ENCODE measurements around the gene CACNA1I. TPM values are rescaled to one million over a fixed set of nuclear protein-coding genes. Genes with fewer than 3 reads are reported as not detected.

The CACNA1I gene
- total RNA-seq, 1 donor from 2014 or later: 0.32 TPM

DNA sequence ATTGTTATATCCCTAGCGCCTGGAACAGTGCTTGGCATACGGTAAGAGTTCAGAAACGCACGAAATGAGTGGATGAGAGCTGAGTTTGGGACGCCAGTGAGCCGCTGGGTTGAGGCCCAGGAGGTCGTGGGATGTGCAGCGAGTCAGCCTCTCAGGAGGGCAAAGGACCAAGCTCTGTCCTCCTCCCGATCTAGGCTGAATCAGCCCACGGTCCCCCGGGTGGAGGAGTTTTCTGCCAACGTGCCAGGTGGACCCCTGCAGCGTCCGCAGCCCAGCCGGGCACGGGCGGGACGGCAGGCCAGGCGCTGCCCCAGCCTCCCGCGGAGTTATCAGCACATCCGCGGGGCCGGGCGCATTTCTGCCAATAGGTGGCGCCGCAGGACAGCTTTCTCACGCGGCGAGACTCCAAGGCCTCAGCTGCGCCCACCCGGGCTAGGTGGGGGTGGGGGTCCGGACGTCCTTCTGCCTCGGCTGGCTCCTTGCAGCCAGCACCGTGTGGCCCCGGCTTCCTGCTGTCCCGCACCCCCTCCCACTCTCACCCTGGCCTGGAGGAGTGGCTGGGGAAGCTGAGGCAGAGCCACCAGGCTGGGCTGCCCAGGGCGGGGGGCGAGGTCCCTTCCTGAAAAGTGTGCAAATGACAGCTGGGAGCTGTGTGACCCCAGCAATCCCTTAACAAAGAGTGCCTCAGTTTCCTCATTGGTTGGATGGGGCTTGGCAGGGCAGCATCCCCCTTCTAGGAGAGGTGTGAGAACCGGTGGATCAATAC lies 35.8 kb upstream of the CACNA1I start:
- DNase-seq: peak; percentile 89
- H3K27ac ChIP-seq: no peak overlapping the region
- no peak overlapping the region for H3K4me3 ChIP-seq
- intact Hi-C loops (cut with DNase I): loop anchor here (5.0 kb wide), 2 partner anchors 37 to 488 kb away; no protein-coding TSS in a partner anchor
- peak; percentile 56 for ATAC-seq
- H3K27me3 ChIP-seq: no peaks in the 10 kb centered on the region
- peaks cover 27% of the 10 kb centered on the region for H3K4me1 ChIP-seq
- TF ChIP-seq, protein P1, sequence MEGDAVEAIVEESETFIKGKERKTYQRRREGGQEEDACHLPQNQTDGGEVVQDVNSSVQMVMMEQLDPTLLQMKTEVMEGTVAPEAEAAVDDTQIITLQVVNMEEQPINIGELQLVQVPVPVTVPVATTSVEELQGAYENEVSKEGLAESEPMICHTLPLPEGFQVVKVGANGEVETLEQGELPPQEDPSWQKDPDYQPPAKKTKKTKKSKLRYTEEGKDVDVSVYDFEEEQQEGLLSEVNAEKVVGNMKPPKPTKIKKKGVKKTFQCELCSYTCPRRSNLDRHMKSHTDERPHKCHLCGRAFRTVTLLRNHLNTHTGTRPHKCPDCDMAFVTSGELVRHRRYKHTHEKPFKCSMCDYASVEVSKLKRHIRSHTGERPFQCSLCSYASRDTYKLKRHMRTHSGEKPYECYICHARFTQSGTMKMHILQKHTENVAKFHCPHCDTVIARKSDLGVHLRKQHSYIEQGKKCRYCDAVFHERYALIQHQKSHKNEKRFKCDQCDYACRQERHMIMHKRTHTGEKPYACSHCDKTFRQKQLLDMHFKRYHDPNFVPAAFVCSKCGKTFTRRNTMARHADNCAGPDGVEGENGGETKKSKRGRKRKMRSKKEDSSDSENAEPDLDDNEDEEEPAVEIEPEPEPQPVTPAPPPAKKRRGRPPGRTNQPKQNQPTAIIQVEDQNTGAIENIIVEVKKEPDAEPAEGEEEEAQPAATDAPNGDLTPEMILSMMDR (IDR thresholded peaks at IDR 0.05): peak; percentile 96
- H3K9me3 ChIP-seq: no peaks in the 10 kb centered on the region
- H3K36me3 ChIP-seq: peaks cover 10% of the 10 kb centered on the region

DNA sequence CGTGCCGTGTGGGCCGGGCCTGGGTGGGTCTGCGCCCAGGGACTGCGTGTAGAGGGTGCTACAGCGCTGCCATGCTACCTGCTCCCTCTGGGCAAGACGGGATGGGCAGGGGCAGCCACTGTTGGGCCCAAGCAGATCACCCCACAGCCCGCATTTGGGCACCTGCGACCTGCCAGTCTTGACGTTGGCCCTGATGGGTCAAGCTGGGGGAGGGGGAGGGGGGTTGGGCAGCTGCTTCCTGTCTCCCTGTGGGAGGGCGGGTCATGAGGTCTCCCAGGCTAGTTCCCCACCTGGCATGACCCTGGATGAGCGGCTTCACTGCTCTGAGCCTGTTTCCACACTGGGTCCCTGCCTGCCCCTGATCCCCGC lies 35.2 kb upstream of the CACNA1I start:
- ATAC-seq: no peak

DNA sequence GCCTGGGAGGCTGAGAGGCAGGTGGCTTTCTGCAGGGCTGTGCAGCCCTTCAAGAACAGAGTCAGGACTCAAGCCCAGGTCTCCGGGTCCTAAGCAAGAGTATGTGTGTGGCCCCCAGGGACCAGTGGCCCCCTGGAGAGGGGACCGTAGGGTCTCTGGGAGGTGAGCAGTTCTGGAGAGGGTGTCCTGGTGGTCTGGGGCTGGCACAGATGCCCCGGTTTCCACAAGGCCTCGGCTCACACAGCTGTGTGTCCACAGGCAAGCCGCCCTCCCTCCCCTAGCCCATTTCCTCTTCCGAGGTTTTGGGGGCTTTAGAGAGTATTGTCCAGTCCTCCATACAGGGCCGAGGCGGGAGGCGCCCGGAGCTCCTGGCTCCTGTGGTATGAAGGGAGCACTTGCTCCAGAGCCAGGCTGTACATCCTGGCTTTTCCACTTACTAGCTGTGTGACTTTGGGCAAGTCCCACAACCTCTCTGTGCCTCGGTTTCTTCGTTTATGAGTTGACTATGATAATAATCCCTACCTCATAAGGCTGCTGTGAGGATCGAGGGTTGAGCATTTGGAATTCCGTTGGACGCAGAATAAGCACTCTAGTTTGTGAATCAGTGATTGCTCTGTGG lies 34.6 kb upstream of the CACNA1I start:
- intact Hi-C loops (cut with DNase I): loop anchor here (5.0 kb wide), 1 partner anchor 486 kb away; no protein-coding TSS in a partner anchor

More for the DNA sequence above, 35.2 kb upstream of the CACNA1I start:
- Histone ChIP-seq H3K27ac (no peak overlapping the region), H3K27me3 (no peaks in the 10 kb centered on the region), H3K4me1 (peaks cover 21% of the 10 kb centered on the region), H3K4me3 (no peak overlapping the region), H3K9me3 (no peaks in the 10 kb centered on the region), H3K36me3 (peaks cover 4% of the 10 kb centered on the region)
- TF ChIP-seq, protein P1 (IDR thresholded peaks at IDR 0.05): no peak
- intact Hi-C loops (cut with DNase I): loop anchor here (5.0 kb wide), 1 partner anchor 487 kb away; no protein-coding TSS in a partner anchor
- DNase-seq: no peak

DNA sequence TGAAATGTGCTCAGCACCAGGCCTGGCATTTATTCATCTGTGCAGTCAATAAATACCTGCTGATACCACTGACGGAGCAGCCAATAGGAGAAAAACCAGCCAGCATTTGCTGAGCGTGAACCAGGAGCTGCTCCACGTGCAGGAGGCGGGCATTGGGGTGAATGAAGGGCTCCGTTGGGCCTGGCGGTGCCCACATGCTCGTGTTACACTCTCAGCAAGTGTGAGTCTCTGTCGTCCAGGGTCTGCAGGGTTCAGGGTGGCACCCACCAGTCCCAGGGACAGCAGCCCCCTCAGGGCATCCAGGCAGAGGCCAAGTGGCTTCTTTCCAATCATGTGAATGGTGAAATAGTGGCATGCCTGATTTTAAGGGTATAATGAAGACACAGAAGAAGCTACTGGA lies 33.8 kb upstream of the CACNA1I start:
- intact Hi-C loops (cut with DNase I): loop anchor here (5.0 kb wide), 1 partner anchor 486 kb away; no protein-coding TSS in a partner anchor
- no peaks in the 10 kb centered on the region for H3K27me3 ChIP-seq
- ATAC-seq (no peak), DNase-seq (no peak)
- TF ChIP-seq, protein P1 (IDR thresholded peaks at IDR 0.05): no peak
- no peak overlapping the region for H3K27ac ChIP-seq
- peaks cover 8% of the 10 kb centered on the region for H3K4me1 ChIP-seq
- H3K36me3 ChIP-seq: no peaks in the 10 kb centered on the region
- H3K9me3 ChIP-seq: no peaks in the 10 kb centered on the region
- H3K4me3 ChIP-seq: no peak overlapping the region

More for the DNA sequence above, 34.6 kb upstream of the CACNA1I start:
- TF ChIP-seq, protein P1 (IDR thresholded peaks at IDR 0.05): no peak
- Histone ChIP-seq H3K4me1 (peaks cover 15% of the 10 kb centered on the region), H3K27me3 (no peaks in the 10 kb centered on the region), H3K27ac (no peak overlapping the region), H3K36me3 (peaks cover 2% of the 10 kb centered on the region), H3K4me3 (no peak overlapping the region), H3K9me3 (no peaks in the 10 kb centered on the region)
- DNase-seq (no peak), ATAC-seq (no peak)

DNA sequence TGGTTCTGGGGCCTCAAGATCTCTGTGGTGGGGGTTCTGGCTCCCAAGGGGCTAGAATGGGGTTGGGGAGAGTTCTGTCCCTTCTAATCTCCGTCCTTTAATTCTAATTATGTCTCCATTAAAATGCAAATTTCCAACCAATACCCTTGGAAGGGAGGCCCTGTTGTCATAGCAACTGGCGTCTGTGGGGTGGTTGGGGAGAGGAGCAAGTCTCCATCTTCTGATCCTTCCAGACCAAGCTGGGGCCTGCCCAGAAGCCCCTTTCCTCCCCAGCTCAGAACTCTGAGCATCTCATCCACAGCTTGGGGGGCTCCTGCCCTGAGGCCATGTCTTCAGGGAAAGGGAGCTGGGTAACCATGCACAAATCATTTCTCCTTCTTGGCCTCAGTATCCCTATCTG lies 32.6 kb upstream of the CACNA1I start:
- Histone ChIP-seq H3K9me3 (no peaks in the 10 kb centered on the region), H3K4me3 (no peak overlapping the region), H3K27ac (no peak overlapping the region), H3K27me3 (peaks cover 3% of the 10 kb centered on the region), H3K36me3 (no peaks in the 10 kb centered on the region), H3K4me1 (peaks cover 5% of the 10 kb centered on the region)
- intact Hi-C loops (cut with DNase I): loop anchor here (5.0 kb wide), 1 partner anchor 484 kb away; no protein-coding TSS in a partner anchor
- TF ChIP-seq, protein P1 (IDR thresholded peaks at IDR 0.05): no peak
- DNase-seq (no peak), ATAC-seq (no peak)
